Right lobe of liver (tissue), 6 donors: ENCODE data around the gene KCNAB1. TPM values are rescaled to one million over a fixed set of nuclear protein-coding genes. Genes with fewer than 3 reads are reported as not detected.

ENCODE experiments used
- ATAC-seq, 4 donors: fragments of 200-7000 bp; cut with Tn5 transposase; one replicate each; pipeline ENCODE4 v1.9.1; 2020; ENCODE audit warnings: mild to moderate bottlenecking in 4 of 4, moderate library complexity in 4 of 4
- DNase-seq, 3 donors: peaks; one replicate each; pipeline ENCODE4 v3.0.0-alpha.2; 2020
- H3K27ac ChIP-seq, 3 donors: fragments of 200-600 bp; one replicate each; pipeline ENCODE4 v1.8.0; 2022
- H3K27me3 ChIP-seq, 2 donors: fragments of 200-600 bp; one replicate each; pipeline ENCODE4 v1.8.0; 2022
- H3K36me3 ChIP-seq, 4 donors: fragments of 200-600 bp; sonication (generic) in 1 of 4; one replicate each; pipeline versions ENCODE4 v1.5.1 to v1.8.0; 2017 to 2022; ENCODE audit warnings: control low read depth in 1 of 4
- H3K4me1 ChIP-seq, 4 donors: fragments of 200-600 bp; sonication (generic) in 1 of 4; one replicate each; pipeline versions ENCODE4 v1.5.1 to v1.8.0; 2017 to 2022; ENCODE audit warnings: control low read depth in 1 of 4
- H3K4me3 ChIP-seq, 3 donors: fragments of 200-600 bp; one replicate each; pipeline ENCODE4 v1.8.0; 2022
- H3K9me3 ChIP-seq, 4 donors: fragments of 200-600 bp; sonication (generic) in 1 of 4; one replicate each; pipeline versions ENCODE4 v1.5.1 to v1.8.0; 2017 to 2022; ENCODE audit warnings: control low read depth in 1 of 4
- CTCF ChIP-seq, 4 donors: fragments of 200-600 bp in 3 of 4; fragments of 450-650 bp in 1 of 4; IDR thresholded peaks; one replicate each; pipeline versions ENCODE4 v1.5.1 to v1.8.0; 2016 to 2022; ENCODE audit warnings: antibody characterized with exemption in 4 of 4, mild to moderate bottlenecking in 2 of 4
- POLR2A ChIP-seq: fragments of 450-650 bp; IDR thresholded peaks from one replicate; pipeline ENCODE4 v1.6.1; 2017; ENCODE audit warnings: antibody characterized with exemption, mild to moderate bottlenecking
- WGBS: methylation state at CpG from one replicate; pipeline ENCODE4 v1.1.6; 2018; ENCODE audit warnings: low coverage, low lambda C conversion rate; ENCODE audit not compliant: insufficient coverage; ENCODE audit errors: missing lambda C conversion rate; 5-methylcytosine and 5-hydroxymethylcytosine counted together
- intact Hi-C, 2 donors: fragments of 100-400 bp; cut with DNase I; formaldehyde crosslinking; loops; one replicate each; pipeline versions ENCODE4 v1.11.2 to v1.14.1; 2022
- total RNA-seq, 6 experiments: library from RNA; depleted of rRNA in 2 of 6; stranded (reverse); fragments of >200 nt in 2 of 6; fragmentation: NEBNext Ultra II Directional in 3 of 6; extraction: Animal tissue kit (Norgen Biotek cat#: 25700) in 3 of 6; gene quantifications; one replicate each; pipeline versions ENCODE4 v1.1.0 to v1.2.4, GENCODE V29; 2016 to 2023
- donor health status: DM: no; HTN: yes; CAD: no.
- donor health status: DM: no; HTN: no; CAD: no.
- donor health status: DM: no; HTN: no; CAD: no.
- donor health status: DM: no; HTN: yes; CAD: no.
- donor health status: DM: no; HTN: yes; CAD: no.

Gene KCNAB1
- total RNA-seq, 6 experiments from 2014 or later, result 0.15 to 1.8 (median 0.64) TPM; not detected in 2

- H3K36me3 ChIP-seq, result no peaks in the 10 kb centered on the region
- no peak overlapping the region for H3K27ac ChIP-seq
- WGBS, result 60% methylated on average over 4 of the region's 5 CpGs
- TF ChIP-seq POLR2A, result no peak
- TF ChIP-seq CTCF (IDR thresholded peaks at IDR 0.05), result no peak
- H3K4me1 ChIP-seq, result no peaks in the 10 kb centered on the region
- ATAC-seq, result no peak
- no peak overlapping the region for H3K4me3 ChIP-seq
- no peak for DNase-seq
- intact Hi-C loops, result no loop called here
- no peaks in the 10 kb centered on the region for H3K9me3 ChIP-seq
- H3K27me3 ChIP-seq, result no peaks in the 10 kb centered on the region
Observed at GRCh38 chr3:156259896-156260295, 139.5 kb downstream of the KCNAB1 start.

GRCh38 chr3:156260331-156260730 is 140.0 kb downstream of the KCNAB1 start:
- TF ChIP-seq POLR2A, result no peak
- no peak for TF ChIP-seq CTCF (IDR thresholded peaks at IDR 0.05)
- Histone ChIP-seq H3K4me3 (no peak overlapping the region), H3K27ac (no peak overlapping the region), H3K27me3 (no peaks in the 10 kb centered on the region), H3K4me1 (no peaks in the 10 kb centered on the region), H3K36me3 (no peaks in the 10 kb centered on the region), H3K9me3 (no peaks in the 10 kb centered on the region)
- ATAC-seq (no peak), DNase-seq (no peak)
- intact Hi-C loops, result no loop called here
- 92% methylated on average over 1 of the region's 1 CpG for WGBS

DNA sequence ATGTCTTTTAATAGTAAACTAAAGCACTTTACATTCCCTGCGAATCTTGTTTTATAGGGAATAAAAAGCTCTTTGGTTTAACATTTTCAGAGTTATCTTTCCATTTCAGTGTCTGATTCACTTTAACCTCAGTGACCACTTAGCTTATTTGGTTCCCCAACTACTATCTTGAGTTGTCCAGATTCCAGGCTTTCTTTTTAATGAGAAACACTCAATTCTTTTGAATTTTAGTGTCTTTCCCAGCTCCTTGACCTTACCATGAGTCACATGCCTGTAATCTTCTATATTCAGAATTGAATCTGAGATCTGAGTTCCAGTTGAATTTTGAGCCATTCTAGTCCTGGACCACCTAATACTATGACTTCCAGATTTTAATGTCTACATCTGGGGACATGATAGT is 144.4 kb downstream of the KCNAB1 start:
- no peak overlapping the region for H3K27ac ChIP-seq
- DNase-seq, result no peak
- ATAC-seq, result no peak
- no peaks in the 10 kb centered on the region for H3K27me3 ChIP-seq
- no peaks in the 10 kb centered on the region for H3K4me1 ChIP-seq
- H3K9me3 ChIP-seq, result no peaks in the 10 kb centered on the region
- intact Hi-C loops, result no loop called here
- no peaks in the 10 kb centered on the region for H3K36me3 ChIP-seq
- WGBS, result 80% methylated on average over 1 of the region's 1 CpG
- TF ChIP-seq POLR2A (no peak), CTCF (IDR thresholded peaks at IDR 0.05) (no peak)
- no peak overlapping the region for H3K4me3 ChIP-seq

DNA sequence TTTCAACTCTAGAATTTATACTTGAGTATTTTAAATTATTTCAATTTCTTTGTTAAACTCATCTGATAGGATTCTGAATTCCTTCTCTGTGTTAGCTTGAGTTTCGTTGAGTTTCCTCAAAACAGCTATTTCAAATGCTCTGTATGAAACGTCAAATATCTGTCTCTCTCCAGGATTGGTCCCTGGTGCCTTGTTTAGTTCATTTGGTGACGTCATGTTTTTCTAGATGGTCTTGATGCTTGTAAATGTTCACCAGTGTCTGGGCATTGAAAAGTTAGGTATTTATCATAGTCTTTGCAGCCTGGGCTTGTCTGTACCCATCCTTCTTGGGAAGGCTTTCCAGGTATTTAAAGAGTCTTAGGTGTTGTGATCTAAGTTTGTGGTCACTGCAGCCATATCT is 151.1 kb downstream of the KCNAB1 start:
- no peaks in the 10 kb centered on the region for H3K9me3 ChIP-seq
- no peaks in the 10 kb centered on the region for H3K4me1 ChIP-seq
- DNase-seq (no peak), ATAC-seq (no peak)
- intact Hi-C loops, result no loop called here
- TF ChIP-seq POLR2A, result no peak
- TF ChIP-seq CTCF (IDR thresholded peaks at IDR 0.05), result no peak
- H3K27ac ChIP-seq, result no peak overlapping the region
- H3K4me3 ChIP-seq, result no peak overlapping the region
- no peaks in the 10 kb centered on the region for H3K27me3 ChIP-seq
- 82% methylated on average over 3 of the region's 3 CpGs for WGBS
- no peaks in the 10 kb centered on the region for H3K36me3 ChIP-seq
